ENCODE data around the gene AGBL4. TPM values are rescaled to one million over a fixed set of nuclear protein-coding genes. Genes with fewer than 3 reads are reported as not detected.

Gene AGBL4
- total RNA-seq, 1 experiment from 2014 or later, result not detected

- no peaks in the 10 kb centered on the region; a peak in 1 of 4 replicates for H3K36me3 ChIP-seq (ENCODE audit: control insufficient read depth in 1 of 2, insufficient read depth in 2 of 2, low read length in 2 of 2)
- H3K27ac ChIP-seq (ENCODE audit: low read depth, low read length), result no peak overlapping the region
- no peak overlapping the region for H3K4me3 ChIP-seq (replicated peaks in 1 of 2; ENCODE audit: low read depth in 1 of 2, low read length in 2 of 2)
- H3K4me1 ChIP-seq (ENCODE audit: control insufficient read depth in 1 of 2, insufficient read depth in 2 of 2, low read length in 2 of 2), result no peaks in the 10 kb centered on the region
- intact Hi-C loops (cut with micrococcal nuclease), result no loop called here
- ChIA-PET CTCF (no interaction called here), POLR2A (no interaction called here), RAD21 (ENCODE audit: low non-redundant PET in 1 of 2, low total read pairs in 2 of 2, uncharacterized antibody in 2 of 2, unreplicated experiment in 2 of 2) (no interaction called here)
- TF ChIP-seq CBX3 (IDR thresholded peaks at IDR 0.05; ENCODE audit: low read depth) (no peak), FOSL1 (IDR thresholded peaks at IDR 0.05; ENCODE audit: low read depth) (no peak), REST (IDR thresholded peaks at IDR 0.05; ENCODE audit: low read depth) (no peak), SP1 (IDR thresholded peaks at IDR 0.05; ENCODE audit: low read depth) (no peak), ATF3 (IDR thresholded peaks at IDR 0.05) (no peak), ZBTB33 (IDR thresholded peaks at IDR 0.05; ENCODE audit: extremely low read depth, insufficient replicate concordance, low read length) (no peak)
- H3K9me2 ChIP-seq (ENCODE audit: insufficient read depth), result no peaks in the 10 kb centered on the region
- H3K79me2 ChIP-seq (ENCODE audit: insufficient read depth, low read length), result no peaks in the 10 kb centered on the region
- no peak overlapping the region for H3K9ac ChIP-seq (ENCODE audit: low read length)
- ATAC-seq (no peak), DNase-seq (ENCODE audit: low read depth, low spot score) (no peak)
- H3K4me2 ChIP-seq (ENCODE audit: low read length), result no peak overlapping the region
- H2AFZ ChIP-seq (ENCODE audit: low read depth, low read length, poor library complexity, severe bottlenecking), result no peak overlapping the region
- H3K9me3 ChIP-seq (ENCODE audit: control insufficient read depth in 1 of 2, insufficient read depth in 1 of 2, low read depth in 1 of 2, low read length in 2 of 2), result no peaks in the 10 kb centered on the region
- H4K20me1 ChIP-seq (ENCODE audit: insufficient read depth), result no peaks in the 10 kb centered on the region
- H3K27me3 ChIP-seq (ENCODE audit: insufficient read depth, low read length), result peaks cover 48% of the 10 kb centered on the region; the same call in 1 of the 2 replicates
- BruUV-seq (replicated peaks), result no TSS peak
Measured at GRCh38 chr1:48725341-48726046, 1298.3 kb downstream of the AGBL4 start.

All from HCT116 (cell line).